HepG2 (cell line): Measurements from ENCODE around the gene SPANXN2. TPM values are rescaled to one million over a fixed set of nuclear protein-coding genes. Genes with fewer than 3 reads are reported as not detected.

Source experiments
- ATAC-seq: fragments of 200-7000 bp; cut with Tn5 transposase; 3 replicates; pipeline ENCODE4 v1.9.1; 2020; ENCODE audit warnings: mild to moderate bottlenecking, moderate library complexity
- BruUV-seq: library from RNA; stranded (reverse); fragments of 400-500 nt; replicated peaks from 2 replicates; lab custom pipeline; 2021; lab: Mats Ljungman, UMichigan
- CTCF ChIA-PET: fragments of 300-600 bp; formaldehyde crosslinking; extraction: SDS; loops from one replicate; lab custom pipeline; 2021; ENCODE audit warnings: low total read pairs, inconsistent platforms, low intra/inter-chr PET ratio; lab: Yijun Ruan, JAX
- POLR2A ChIA-PET: fragments of 350-600 bp; sonication (Branson Sonifier 250); formaldehyde crosslinking; loops from one replicate; lab custom pipeline; 2020; ENCODE audit warnings: antibody characterized with exemption, inconsistent platforms; lab: Yijun Ruan, JAX
- DNase-seq: peaks from one replicate; pipeline ENCODE4 v3.0.0-alpha.2; 2015; ENCODE audit warnings: low spot score
- FAIRE-seq: peaks from 3 replicates; lab custom pipeline; 2011; peaks lifted over from hg19 to GRCh38; lab: Jason Lieb, UNC
- H2AFZ ChIP-seq: one replicate; pipeline ENCODE4 v1.6.1; 2011; ENCODE audit warnings: low read length, inconsistent platforms
- H3K27ac ChIP-seq: fragments of 300-600 bp; 3 replicates; pipeline ENCODE4 v1.8.0; 2011; ENCODE audit warnings: mixed run types, mild to moderate bottlenecking, mixed read lengths, low read length, inconsistent platforms; ENCODE audit not compliant: insufficient read depth; ENCODE audit errors: extremely low read length
- H3K27me3 ChIP-seq, 2 experiments: fragments of 200-600 bp in 1 of 2; 2 replicates in 1 of 2; 3 replicates in 1 of 2; pipeline versions ENCODE4 v1.6.0 to v1.8.0; 2011; ENCODE audit warnings: low read length in 2 of 2, mild to moderate bottlenecking in 2 of 2, moderate library complexity in 2 of 2, inconsistent platforms in 1 of 2; ENCODE audit not compliant: insufficient read depth in 2 of 2, control insufficient read depth in 1 of 2
- H3K36me3 ChIP-seq, 2 experiments: fragments of 200-600 bp in 1 of 2; replicated peaks in 1 of 2; 2 replicates in 1 of 2; 3 replicates in 1 of 2; pipeline versions ENCODE4 v1.5.1 to v1.8.0; 2011; ENCODE audit warnings: low read length in 2 of 2, inconsistent platforms in 1 of 2; ENCODE audit not compliant: insufficient read depth in 2 of 2, control insufficient read depth in 1 of 2
- H3K4me1 ChIP-seq: 2 replicates; pipeline ENCODE4 v1.5.1; 2012; ENCODE audit warnings: low read length, inconsistent platforms; ENCODE audit not compliant: insufficient read depth
- H3K4me2 ChIP-seq: 2 replicates; pipeline ENCODE4 v1.6.0; 2011; ENCODE audit warnings: low read depth, low read length, inconsistent platforms
- H3K4me3 ChIP-seq, 3 experiments: fragments of 200-600 bp in 1 of 3; sonication (generic), shearing (Covaris generic) in 1 of 3; replicated peaks in 1 of 3; 2 replicates each; pipeline ENCODE4 v1.5.1; 2011 to 2016; ENCODE audit warnings: low read length in 3 of 3, inconsistent platforms in 2 of 3, low read depth in 2 of 3, mild to moderate bottlenecking in 2 of 3, control low read depth in 1 of 3, mixed read lengths in 1 of 3; ENCODE audit not compliant: insufficient read depth in 1 of 3
- H3K79me2 ChIP-seq: one replicate; pipeline ENCODE4 v1.6.1; 2011; ENCODE audit warnings: low read length, inconsistent platforms; ENCODE audit not compliant: insufficient read depth
- H3K9ac ChIP-seq: 2 replicates; pipeline ENCODE4 v1.6.0; 2011; ENCODE audit warnings: mild to moderate bottlenecking, low read depth, low read length, inconsistent platforms; ENCODE audit not compliant: insufficient read depth
- H3K9me3 ChIP-seq: 2 replicates; pipeline ENCODE4 v1.5.1; 2012; ENCODE audit warnings: mild to moderate bottlenecking, low read length
- H4K20me1 ChIP-seq: 2 replicates; pipeline ENCODE4 v1.6.0; 2011; ENCODE audit warnings: inconsistent platforms, mild to moderate bottlenecking, low read length, moderate library complexity; ENCODE audit not compliant: insufficient read depth
- DPF2 ChIP-seq: sonication (generic); formaldehyde crosslinking; IDR thresholded peaks from 2 replicates; pipeline ENCODE4 v1.4.0; 2020; ENCODE audit warnings: mild to moderate bottlenecking, low read depth, missing genetic modification reagents, borderline replicate concordance
- ELF1 ChIP-seq: sonication (generic); formaldehyde crosslinking; IDR thresholded peaks from 2 replicates; pipeline ENCODE4 v1.4.0; 2020; ENCODE audit warnings: missing genetic modification reagents
- KLF13 ChIP-seq: sonication (generic); formaldehyde crosslinking; IDR thresholded peaks from 2 replicates; pipeline ENCODE4 v1.4.0; 2020; ENCODE audit warnings: mild to moderate bottlenecking, missing genetic modification reagents
- PRMT3 ChIP-seq: sonication (generic); formaldehyde crosslinking; IDR thresholded peaks from 2 replicates; pipeline ENCODE4 v1.8.1; 2022; ENCODE audit warnings: low read depth, mild to moderate bottlenecking, moderate library complexity, missing genetic modification reagents, borderline replicate concordance
- SUZ12 ChIP-seq: fragments of 150-350 bp; IDR thresholded peaks from 2 replicates; pipeline ENCODE4 v1.6.1; 2014; ENCODE audit warnings: low read depth, low read length
- SYNCRIP ChIP-seq: fragments of 200-400 bp; formaldehyde crosslinking; IDR thresholded peaks from 2 replicates; pipeline ENCODE4 v1.6.1; 2018; ENCODE audit warnings: mild to moderate bottlenecking, low read depth, low read length; ENCODE audit not compliant: insufficient read depth
- THAP11 ChIP-seq: IDR thresholded peaks from 2 replicates; pipeline ENCODE4 v1.6.1; 2016; ENCODE audit warnings: missing biosample characterization, missing genetic modification reagents
- ZBTB8A ChIP-seq: sonication (generic); formaldehyde crosslinking; IDR thresholded peaks from 2 replicates; pipeline ENCODE4 v1.4.0; 2020; ENCODE audit warnings: mild to moderate bottlenecking, low read depth, missing genetic modification reagents, borderline replicate concordance
- ZFX ChIP-seq: sonication (generic); formaldehyde crosslinking; IDR thresholded peaks from 2 replicates; pipeline ENCODE4 v1.4.0; 2020; ENCODE audit warnings: mild to moderate bottlenecking, low read depth, missing genetic modification reagents, moderate library complexity
- ZNF34 ChIP-seq: sonication (generic); formaldehyde crosslinking; IDR thresholded peaks from 2 replicates; pipeline ENCODE4 v1.4.0; 2020; ENCODE audit warnings: mild to moderate bottlenecking, missing genetic modification reagents, borderline replicate concordance
- ZNF510 ChIP-seq: sonication (generic); formaldehyde crosslinking; IDR thresholded peaks from 2 replicates; pipeline ENCODE4 v1.4.0; 2020; ENCODE audit warnings: low read depth, mild to moderate bottlenecking, missing genetic modification reagents
- ZNF589 ChIP-seq: sonication (generic); formaldehyde crosslinking; conservative IDR thresholded peaks from 2 replicates; pipeline ENCODE4 v1.8.0; 2022; ENCODE audit warnings: mild to moderate bottlenecking, moderate library complexity, missing genetic modification reagents
- ZNF672 ChIP-seq: sonication (generic); formaldehyde crosslinking; IDR thresholded peaks from 2 replicates; pipeline ENCODE4 v1.8.1; 2022; ENCODE audit warnings: missing genetic modification reagents
- WGBS: methylation state at CpG from one replicate; pipeline ENCODE4 v1.1.6; 2017; ENCODE audit warnings: low lambda C conversion rate; 5-methylcytosine and 5-hydroxymethylcytosine counted together
- in situ Hi-C: cut with HindIII; loops from 2 replicates; pipeline ENCODE4 v1.10.0; 2017; ENCODE audit warnings: low pct_unique_long_range_greater_than_20kb; ENCODE audit not compliant: extremely low pct_ligation_motif_present
- intact Hi-C: fragments of 100-400 bp; cut with micrococcal nuclease; formaldehyde crosslinking; loops from one replicate; pipeline ENCODE4 v1.10.0; 2022; ENCODE audit not compliant: unreplicated experiment
- polyA plus RNA-seq, 8 experiments: library from polyadenylated mRNA; depleted of rRNA in 3 of 8; stranded (reverse) in 7 of 8; unstranded in 1 of 8; fragments of >200 nt; fragmentation: Illumina TruSeq in 4 of 8; extraction: Trizol in 4 of 8; gene quantifications; 2 replicates each; pipeline versions ENCODE4 v1.2.1 to v1.2.3, GENCODE V29; 2011 to 2016; ENCODE audit warnings: low read depth in 4 of 8, missing spikeins in 1 of 8, mixed read lengths in 1 of 8; ENCODE audit not compliant: insufficient read depth in 1 of 8
- total RNA-seq, 5 experiments: library from RNA; depleted of rRNA; stranded (reverse); fragments of >200 nt; fragmentation: Illumina TruSeq; extraction: Trizol; gene quantifications; 2 replicates each; pipeline ENCODE4 v1.2.3, GENCODE V29; 2016; ENCODE audit warnings: low read depth in 1 of 5
- TF ChIP-seq, protein P1 (sequence below): IDR thresholded peaks from 2 replicates; pipeline ENCODE4 v1.6.1; 2018; ENCODE audit warnings: missing genetic modification reagents
- TF ChIP-seq, protein P2 (sequence below): sonication (generic); formaldehyde crosslinking; conservative IDR thresholded peaks from 2 replicates; pipeline ENCODE4 v1.4.0; 2020; ENCODE audit warnings: missing genetic modification reagents
- TF ChIP-seq, protein P3 (sequence below): sonication (generic); formaldehyde crosslinking; IDR thresholded peaks from 2 replicates; pipeline ENCODE4 v1.8.1; 2023; ENCODE audit warnings: missing genetic modification reagents, mild to moderate bottlenecking, borderline replicate concordance
- TF ChIP-seq, protein P4 (sequence below): sonication (generic); formaldehyde crosslinking; IDR thresholded peaks from 2 replicates; pipeline ENCODE4 v1.9.0; 2021; ENCODE audit warnings: missing genetic modification reagents, mild to moderate bottlenecking, borderline replicate concordance

Gene SPANXN2
- total and polyA plus RNA-seq, 2 of the 13 experiments (the other 11 are each of a cell fraction or from before 2014, with no cell fraction given): not detected

DNA sequence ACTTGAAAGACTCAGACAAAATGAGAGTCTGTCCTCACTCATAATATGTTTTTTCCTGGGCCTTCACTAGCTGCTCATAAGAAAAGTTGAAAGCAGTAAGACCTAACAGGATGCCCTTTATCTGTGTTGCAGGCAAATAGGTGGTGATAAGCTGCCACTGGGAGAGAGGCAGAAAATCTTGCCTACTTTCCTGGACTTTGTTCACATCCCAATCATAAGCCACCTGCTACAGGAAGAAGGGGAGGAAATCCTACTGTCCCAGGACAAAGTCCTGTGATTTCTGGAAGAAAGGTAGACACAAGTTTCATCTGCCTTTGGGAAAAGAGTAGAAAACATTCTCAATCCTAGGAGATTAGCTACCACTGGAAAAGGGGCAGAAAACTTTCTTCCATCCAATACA, 13.3 kb upstream of the SPANXN2 start:
- no peak overlapping the region for H3K27ac ChIP-seq
- H3K9me3 ChIP-seq: peaks cover 59% of the 10 kb centered on the region
- H3K79me2 ChIP-seq: no peaks in the 10 kb centered on the region
- no peaks in the 10 kb centered on the region for H3K36me3 ChIP-seq
- ATAC-seq (no peak), DNase-seq (no peak), FAIRE-seq (no peak)
- H2AFZ ChIP-seq: no peak overlapping the region
- no peak overlapping the region for H3K4me2 ChIP-seq
- H3K4me3 ChIP-seq: no peak overlapping the region
- TF ChIP-seq, protein P1, sequence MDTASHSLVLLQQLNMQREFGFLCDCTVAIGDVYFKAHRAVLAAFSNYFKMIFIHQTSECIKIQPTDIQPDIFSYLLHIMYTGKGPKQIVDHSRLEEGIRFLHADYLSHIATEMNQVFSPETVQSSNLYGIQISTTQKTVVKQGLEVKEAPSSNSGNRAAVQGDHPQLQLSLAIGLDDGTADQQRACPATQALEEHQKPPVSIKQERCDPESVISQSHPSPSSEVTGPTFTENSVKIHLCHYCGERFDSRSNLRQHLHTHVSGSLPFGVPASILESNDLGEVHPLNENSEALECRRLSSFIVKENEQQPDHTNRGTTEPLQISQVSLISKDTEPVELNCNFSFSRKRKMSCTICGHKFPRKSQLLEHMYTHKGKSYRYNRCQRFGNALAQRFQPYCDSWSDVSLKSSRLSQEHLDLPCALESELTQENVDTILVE (CRISPR knock-in tag): no peak
- TF ChIP-seq, protein P2, sequence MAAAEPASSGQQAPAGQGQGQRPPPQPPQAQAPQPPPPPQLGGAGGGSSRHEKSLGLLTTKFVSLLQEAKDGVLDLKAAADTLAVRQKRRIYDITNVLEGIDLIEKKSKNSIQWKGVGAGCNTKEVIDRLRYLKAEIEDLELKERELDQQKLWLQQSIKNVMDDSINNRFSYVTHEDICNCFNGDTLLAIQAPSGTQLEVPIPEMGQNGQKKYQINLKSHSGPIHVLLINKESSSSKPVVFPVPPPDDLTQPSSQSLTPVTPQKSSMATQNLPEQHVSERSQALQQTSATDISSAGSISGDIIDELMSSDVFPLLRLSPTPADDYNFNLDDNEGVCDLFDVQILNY: no peak
- TF ChIP-seq, protein P3, sequence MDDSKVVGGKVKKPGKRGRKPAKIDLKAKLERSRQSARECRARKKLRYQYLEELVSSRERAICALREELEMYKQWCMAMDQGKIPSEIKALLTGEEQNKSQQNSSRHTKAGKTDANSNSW: no peak
- no peak for TF ChIP-seq THAP11 (CRISPR knock-in tag)
- TF ChIP-seq ZNF510 (CRISPR knock-in tag): no peak
- TF ChIP-seq ZNF589 (CRISPR knock-in tag): no peak
- ChIA-PET CTCF (no interaction called here), POLR2A (no interaction called here)
- H3K4me1 ChIP-seq: no peaks in the 10 kb centered on the region
- BruUV-seq: no TSS peak
- intact Hi-C loops: no loop called here
- no peaks in the 10 kb centered on the region for H4K20me1 ChIP-seq
- H3K27me3 ChIP-seq: no peaks in the 10 kb centered on the region
- in situ Hi-C loops: no loop called here
- no peak overlapping the region for H3K9ac ChIP-seq

DNA sequence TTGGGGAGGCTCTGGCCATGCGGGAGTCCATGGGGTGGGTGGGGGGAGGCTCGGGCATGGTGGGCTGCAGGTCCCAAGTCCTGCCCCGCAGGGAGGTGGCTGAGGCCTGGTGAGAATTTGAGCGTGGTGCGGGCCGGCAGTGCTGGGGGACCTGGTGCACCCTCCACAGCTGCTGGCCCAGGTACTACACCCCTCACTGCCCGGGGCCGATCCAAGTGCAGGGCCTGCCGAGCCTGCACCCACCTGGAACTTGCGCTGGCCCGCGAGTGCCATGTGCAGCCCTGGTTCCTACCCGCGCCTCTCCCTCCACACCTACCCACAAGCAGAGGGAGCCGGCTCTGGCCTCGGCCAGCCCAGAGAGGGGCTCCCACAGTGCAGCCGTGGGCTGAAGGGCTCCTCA, 5.7 kb upstream of the SPANXN2 start:
- BruUV-seq: no TSS peak
- FAIRE-seq (no peak), ATAC-seq (no peak), DNase-seq (no peak)
- Histone ChIP-seq H3K4me3 (no peak overlapping the region), H2AFZ (no peak overlapping the region), H3K27me3 (no peaks in the 10 kb centered on the region), H3K36me3 (no peaks in the 10 kb centered on the region), H3K79me2 (no peaks in the 10 kb centered on the region), H3K9ac (no peak overlapping the region), H3K27ac (no peak overlapping the region), H3K4me2 (no peak overlapping the region), H3K4me1 (no peaks in the 10 kb centered on the region), H3K9me3 (peaks cover 13% of the 10 kb centered on the region; the same call in 1 of the 2 replicates), H4K20me1 (no peaks in the 10 kb centered on the region)
- 0% methylated on average over 1 of the region's 17 CpGs for WGBS
- in situ Hi-C loops: no loop called here
- intact Hi-C loops: no loop called here
- CTCF ChIA-PET: no interaction called here
- POLR2A ChIA-PET: no interaction called here
- no peak for TF ChIP-seq ZFX
- no peak for TF ChIP-seq SUZ12
- TF ChIP-seq ZBTB8A (CRISPR knock-in tag): no peak
- TF ChIP-seq, protein P4, sequence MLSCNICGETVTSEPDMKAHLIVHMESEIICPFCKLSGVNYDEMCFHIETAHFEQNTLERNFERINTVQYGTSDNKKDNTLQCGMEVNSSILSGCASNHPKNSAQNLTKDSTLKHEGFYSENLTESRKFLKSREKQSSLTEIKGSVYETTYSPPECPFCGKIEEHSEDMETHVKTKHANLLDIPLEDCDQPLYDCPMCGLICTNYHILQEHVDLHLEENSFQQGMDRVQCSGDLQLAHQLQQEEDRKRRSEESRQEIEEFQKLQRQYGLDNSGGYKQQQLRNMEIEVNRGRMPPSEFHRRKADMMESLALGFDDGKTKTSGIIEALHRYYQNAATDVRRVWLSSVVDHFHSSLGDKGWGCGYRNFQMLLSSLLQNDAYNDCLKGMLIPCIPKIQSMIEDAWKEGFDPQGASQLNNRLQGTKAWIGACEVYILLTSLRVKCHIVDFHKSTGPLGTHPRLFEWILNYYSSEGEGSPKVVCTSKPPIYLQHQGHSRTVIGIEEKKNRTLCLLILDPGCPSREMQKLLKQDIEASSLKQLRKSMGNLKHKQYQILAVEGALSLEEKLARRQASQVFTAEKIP (CRISPR knock-in tag): no peak
- TF ChIP-seq ZNF34 (CRISPR knock-in tag): no peak
- TF ChIP-seq ELF1 (CRISPR knock-in tag): no peak
- TF ChIP-seq PRMT3 (CRISPR knock-in tag): no peak
- TF ChIP-seq DPF2 (CRISPR knock-in tag): no peak
- no peak for TF ChIP-seq KLF13 (CRISPR knock-in tag)
- no peak for TF ChIP-seq ZNF672 (CRISPR knock-in tag)
- TF ChIP-seq SYNCRIP: no peak
